Ishikawa (cell line): ENCODE results near the gene MAG.

Source experiments
- MAX ChIP-seq: IDR thresholded peaks from 2 replicates; pipeline ENCODE4 v1.6.1; 2012
- NFIC ChIP-seq: IDR thresholded peaks from 2 replicates; pipeline ENCODE4 v1.6.1; 2012
- TF ChIP-seq, protein P1 (sequence below): IDR thresholded peaks from 2 replicates; pipeline ENCODE4 v1.6.1; 2012; ENCODE audit warnings: low read depth, mild to moderate bottlenecking

DNA sequence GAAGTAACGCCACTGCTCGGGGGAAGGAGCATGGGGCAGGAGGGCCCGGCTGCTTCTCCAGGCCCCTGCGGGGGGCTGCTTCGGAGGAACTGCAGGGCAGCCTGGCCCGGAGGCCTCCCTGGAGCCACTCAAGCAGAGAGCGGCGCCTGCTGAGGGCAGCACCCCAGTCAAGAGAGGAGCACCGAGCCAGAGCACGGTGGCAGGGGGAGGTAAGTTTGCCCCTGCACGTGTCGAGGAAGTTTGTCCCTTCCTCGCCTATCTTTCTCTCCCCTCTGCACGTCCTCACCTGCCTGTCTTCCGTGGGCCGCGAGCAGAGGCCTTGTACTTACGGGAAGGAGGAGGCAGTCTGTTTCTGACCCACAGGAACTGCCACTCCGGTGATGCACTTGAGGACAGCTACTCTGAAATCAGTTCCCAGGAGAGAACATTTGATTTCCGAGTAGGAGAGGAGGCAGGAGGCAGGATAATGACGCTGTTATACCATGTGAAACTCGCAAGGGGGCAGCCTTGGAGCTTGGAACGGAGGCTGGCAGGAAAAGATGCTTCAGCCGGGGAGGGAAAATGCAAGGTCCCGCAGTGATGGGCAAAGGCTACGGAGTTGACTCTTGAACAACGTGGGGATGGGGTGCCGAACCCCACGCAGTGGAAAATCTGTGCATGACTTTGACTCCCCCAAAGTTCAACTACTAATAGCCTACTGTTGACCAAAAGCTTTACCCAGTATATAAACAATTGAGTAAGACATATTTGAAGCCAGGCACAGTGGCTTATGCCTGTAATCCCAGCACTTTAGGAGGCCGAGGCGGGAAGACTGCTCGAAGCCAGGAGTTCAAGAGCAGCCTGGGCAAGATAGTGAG lies 60.7 kb downstream of the MAG start:
- TF ChIP-seq NFIC, result no peak
- TF ChIP-seq, protein P1, sequence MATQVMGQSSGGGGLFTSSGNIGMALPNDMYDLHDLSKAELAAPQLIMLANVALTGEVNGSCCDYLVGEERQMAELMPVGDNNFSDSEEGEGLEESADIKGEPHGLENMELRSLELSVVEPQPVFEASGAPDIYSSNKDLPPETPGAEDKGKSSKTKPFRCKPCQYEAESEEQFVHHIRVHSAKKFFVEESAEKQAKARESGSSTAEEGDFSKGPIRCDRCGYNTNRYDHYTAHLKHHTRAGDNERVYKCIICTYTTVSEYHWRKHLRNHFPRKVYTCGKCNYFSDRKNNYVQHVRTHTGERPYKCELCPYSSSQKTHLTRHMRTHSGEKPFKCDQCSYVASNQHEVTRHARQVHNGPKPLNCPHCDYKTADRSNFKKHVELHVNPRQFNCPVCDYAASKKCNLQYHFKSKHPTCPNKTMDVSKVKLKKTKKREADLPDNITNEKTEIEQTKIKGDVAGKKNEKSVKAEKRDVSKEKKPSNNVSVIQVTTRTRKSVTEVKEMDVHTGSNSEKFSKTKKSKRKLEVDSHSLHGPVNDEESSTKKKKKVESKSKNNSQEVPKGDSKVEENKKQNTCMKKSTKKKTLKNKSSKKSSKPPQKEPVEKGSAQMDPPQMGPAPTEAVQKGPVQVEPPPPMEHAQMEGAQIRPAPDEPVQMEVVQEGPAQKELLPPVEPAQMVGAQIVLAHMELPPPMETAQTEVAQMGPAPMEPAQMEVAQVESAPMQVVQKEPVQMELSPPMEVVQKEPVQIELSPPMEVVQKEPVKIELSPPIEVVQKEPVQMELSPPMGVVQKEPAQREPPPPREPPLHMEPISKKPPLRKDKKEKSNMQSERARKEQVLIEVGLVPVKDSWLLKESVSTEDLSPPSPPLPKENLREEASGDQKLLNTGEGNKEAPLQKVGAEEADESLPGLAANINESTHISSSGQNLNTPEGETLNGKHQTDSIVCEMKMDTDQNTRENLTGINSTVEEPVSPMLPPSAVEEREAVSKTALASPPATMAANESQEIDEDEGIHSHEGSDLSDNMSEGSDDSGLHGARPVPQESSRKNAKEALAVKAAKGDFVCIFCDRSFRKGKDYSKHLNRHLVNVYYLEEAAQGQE, result no peak
- no peak for TF ChIP-seq MAX
